Measurements from ENCODE around the gene TMEM184A. TPM values are rescaled to one million over a fixed set of nuclear protein-coding genes. Genes with fewer than 3 reads are reported as not detected.

Gene TMEM184A
- total and polyA plus RNA-seq, 10 of the 15 experiments (the other 5 are each of a cell fraction or from before 2014, with no cell fraction given), result 0.04 to 0.15 TPM; not detected in 8

- TF ChIP-seq, protein P1, sequence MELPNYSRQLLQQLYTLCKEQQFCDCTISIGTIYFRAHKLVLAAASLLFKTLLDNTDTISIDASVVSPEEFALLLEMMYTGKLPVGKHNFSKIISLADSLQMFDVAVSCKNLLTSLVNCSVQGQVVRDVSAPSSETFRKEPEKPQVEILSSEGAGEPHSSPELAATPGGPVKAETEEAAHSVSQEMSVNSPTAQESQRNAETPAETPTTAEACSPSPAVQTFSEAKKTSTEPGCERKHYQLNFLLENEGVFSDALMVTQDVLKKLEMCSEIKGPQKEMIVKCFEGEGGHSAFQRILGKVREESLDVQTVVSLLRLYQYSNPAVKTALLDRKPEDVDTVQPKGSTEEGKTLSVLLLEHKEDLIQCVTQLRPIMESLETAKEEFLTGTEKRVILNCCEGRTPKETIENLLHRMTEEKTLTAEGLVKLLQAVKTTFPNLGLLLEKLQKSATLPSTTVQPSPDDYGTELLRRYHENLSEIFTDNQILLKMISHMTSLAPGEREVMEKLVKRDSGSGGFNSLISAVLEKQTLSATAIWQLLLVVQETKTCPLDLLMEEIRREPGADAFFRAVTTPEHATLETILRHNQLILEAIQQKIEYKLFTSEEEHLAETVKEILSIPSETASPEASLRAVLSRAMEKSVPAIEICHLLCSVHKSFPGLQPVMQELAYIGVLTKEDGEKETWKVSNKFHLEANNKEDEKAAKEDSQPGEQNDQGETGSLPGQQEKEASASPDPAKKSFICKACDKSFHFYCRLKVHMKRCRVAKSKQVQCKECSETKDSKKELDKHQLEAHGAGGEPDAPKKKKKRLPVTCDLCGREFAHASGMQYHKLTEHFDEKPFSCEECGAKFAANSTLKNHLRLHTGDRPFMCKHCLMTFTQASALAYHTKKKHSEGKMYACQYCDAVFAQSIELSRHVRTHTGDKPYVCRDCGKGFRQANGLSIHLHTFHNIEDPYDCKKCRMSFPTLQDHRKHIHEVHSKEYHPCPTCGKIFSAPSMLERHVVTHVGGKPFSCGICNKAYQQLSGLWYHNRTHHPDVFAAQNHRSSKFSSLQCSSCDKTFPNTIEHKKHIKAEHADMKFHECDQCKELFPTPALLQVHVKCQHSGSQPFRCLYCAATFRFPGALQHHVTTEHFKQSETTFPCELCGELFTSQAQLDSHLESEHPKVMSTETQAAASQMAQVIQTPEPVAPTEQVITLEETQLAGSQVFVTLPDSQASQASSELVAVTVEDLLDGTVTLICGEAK (IDR thresholded peaks at IDR 0.05; ENCODE audit: borderline replicate concordance), result peak; percentile 95
- TF ChIP-seq MYC (IDR thresholded peaks at IDR 0.05; ENCODE audit: insufficient read depth, insufficient read length, insufficient replicate concordance, low read length, severe bottlenecking) (no peak), SUZ12 (IDR thresholded peaks at IDR 0.05; ENCODE audit: unreplicated experiment) (no peak), RCOR1 (conservative IDR thresholded peaks at IDR 0.05; ENCODE audit: low read depth, low read length) (0 out of 2 replicates have a peak, but pooled peaks have one; percentile 37), SREBF2 (IDR thresholded peaks at IDR 0.05; ENCODE audit: low read length) (peak; percentile 70), IRF4 (IDR thresholded peaks at IDR 0.05; ENCODE audit: low read depth, low read length) (no peak), FOS (IDR thresholded peaks at IDR 0.05; ENCODE audit: borderline replicate concordance, extremely low read depth, insufficient read length) (no peak), POLR2A (IDR thresholded peaks at IDR 0.05; ENCODE audit: low read depth, low read length) (peak; percentile 91), TCF12 (IDR thresholded peaks at IDR 0.05; ENCODE audit: low read depth, low read length) (peak; percentile 76), PAX5 (IDR thresholded peaks at IDR 0.05; ENCODE audit: borderline replicate concordance, low read depth, low read length) (peak; percentile 13; the same call in 1 of the 2 replicates), ZBTB11 (CRISPR knock-in tag; IDR thresholded peaks at IDR 0.05) (no peak), TCF3 (IDR thresholded peaks at IDR 0.05; ENCODE audit: borderline replicate concordance, insufficient read depth, low read depth, low read length) (peak; percentile 90), PRDM15 (CRISPR knock-in tag; IDR thresholded peaks at IDR 0.05) (no peak), IKZF2 (IDR thresholded peaks at IDR 0.05) (no peak)
- TF ChIP-seq, protein P2, sequence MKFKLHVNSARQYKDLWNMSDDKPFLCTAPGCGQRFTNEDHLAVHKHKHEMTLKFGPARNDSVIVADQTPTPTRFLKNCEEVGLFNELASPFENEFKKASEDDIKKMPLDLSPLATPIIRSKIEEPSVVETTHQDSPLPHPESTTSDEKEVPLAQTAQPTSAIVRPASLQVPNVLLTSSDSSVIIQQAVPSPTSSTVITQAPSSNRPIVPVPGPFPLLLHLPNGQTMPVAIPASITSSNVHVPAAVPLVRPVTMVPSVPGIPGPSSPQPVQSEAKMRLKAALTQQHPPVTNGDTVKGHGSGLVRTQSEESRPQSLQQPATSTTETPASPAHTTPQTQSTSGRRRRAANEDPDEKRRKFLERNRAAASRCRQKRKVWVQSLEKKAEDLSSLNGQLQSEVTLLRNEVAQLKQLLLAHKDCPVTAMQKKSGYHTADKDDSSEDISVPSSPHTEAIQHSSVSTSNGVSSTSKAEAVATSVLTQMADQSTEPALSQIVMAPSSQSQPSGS (IDR thresholded peaks at IDR 0.05; ENCODE audit: low read length), result no peak
Measured at GRCh38 chr7:1503816-1504775, 51.9 kb downstream of the TMEM184A start, which contains the start of gene INTS1 (continued).

All from GM12878 (cell line).